Measurements from ENCODE around the gene SNRPB. TPM values are rescaled to one million over a fixed set of nuclear protein-coding genes. Genes with fewer than 3 reads are reported as not detected.

Gene SNRPB
- total and polyA plus RNA-seq, 2 of the 13 experiments (the other 11 are each of a cell fraction or from before 2014, with no cell fraction given) = 473 to 844 TPM

DNA sequence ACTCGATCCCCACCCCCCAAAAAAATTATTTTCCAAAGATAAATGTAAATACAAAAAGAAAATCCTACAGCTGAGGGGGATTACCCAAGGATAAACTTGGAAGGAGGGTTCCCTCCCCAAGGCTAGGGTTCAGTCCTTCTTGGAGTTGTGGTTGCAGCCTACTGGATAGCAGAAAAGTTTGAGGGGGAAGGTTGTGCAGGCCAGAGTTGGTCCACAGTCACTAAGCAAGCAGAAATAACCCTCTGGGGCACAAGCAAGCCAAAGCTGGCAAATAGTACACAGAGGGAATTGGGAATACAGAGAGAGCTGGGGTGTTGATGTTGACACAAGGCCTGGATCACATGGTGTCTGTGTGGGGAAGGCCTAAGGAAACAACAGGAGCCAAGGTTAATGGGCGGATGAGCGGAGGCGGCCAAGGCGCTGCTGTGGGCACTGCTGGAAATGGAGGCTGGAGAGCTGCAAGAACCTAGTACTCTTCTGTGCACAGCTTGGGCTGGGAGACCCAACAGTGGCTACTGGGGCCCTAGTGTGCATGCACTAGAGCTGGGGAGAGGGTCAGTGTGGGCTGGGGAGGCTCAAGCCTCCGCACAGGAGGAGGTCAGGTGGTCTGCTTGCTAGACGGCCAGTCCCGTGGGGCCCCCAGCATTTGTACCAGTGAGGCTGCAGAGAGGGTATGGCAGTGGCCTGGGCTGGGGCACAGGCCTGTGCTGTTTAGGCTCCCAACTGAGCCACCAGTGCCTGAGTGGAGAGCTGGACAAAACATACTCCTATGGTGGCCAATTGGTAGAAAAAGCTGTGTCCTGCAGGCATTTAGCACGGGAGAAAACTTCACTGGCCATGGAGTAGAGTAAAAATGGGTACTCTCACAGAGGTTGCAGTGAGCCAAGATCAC is 5.5 kb upstream of the SNRPB start (continued):
- TF ChIP-seq, protein P1, sequence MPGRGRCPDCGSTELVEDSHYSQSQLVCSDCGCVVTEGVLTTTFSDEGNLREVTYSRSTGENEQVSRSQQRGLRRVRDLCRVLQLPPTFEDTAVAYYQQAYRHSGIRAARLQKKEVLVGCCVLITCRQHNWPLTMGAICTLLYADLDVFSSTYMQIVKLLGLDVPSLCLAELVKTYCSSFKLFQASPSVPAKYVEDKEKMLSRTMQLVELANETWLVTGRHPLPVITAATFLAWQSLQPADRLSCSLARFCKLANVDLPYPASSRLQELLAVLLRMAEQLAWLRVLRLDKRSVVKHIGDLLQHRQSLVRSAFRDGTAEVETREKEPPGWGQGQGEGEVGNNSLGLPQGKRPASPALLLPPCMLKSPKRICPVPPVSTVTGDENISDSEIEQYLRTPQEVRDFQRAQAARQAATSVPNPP (CRISPR knock-in tag; IDR thresholded peaks at IDR 0.05) = no peak
- TF ChIP-seq, protein P2, sequence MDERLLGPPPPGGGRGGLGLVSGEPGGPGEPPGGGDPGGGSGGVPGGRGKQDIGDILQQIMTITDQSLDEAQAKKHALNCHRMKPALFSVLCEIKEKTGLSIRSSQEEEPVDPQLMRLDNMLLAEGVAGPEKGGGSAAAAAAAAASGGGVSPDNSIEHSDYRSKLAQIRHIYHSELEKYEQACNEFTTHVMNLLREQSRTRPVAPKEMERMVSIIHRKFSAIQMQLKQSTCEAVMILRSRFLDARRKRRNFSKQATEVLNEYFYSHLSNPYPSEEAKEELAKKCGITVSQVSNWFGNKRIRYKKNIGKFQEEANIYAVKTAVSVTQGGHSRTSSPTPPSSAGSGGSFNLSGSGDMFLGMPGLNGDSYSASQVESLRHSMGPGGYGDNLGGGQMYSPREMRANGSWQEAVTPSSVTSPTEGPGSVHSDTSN (CRISPR knock-in tag; IDR thresholded peaks at IDR 0.05) = no peak
- no peak for TF ChIP-seq ZNF207 (IDR thresholded peaks at IDR 0.05; ENCODE audit: borderline replicate concordance)
- no peak for TF ChIP-seq SRF (IDR thresholded peaks at IDR 0.05; ENCODE audit: low read depth, low read length)
- 0 out of 2 replicates have a peak, but pooled peaks have one; percentile 79 for TF ChIP-seq WIZ (CRISPR knock-in tag; IDR thresholded peaks at IDR 0.05)
- no peak for TF ChIP-seq ZNF33A (CRISPR knock-in tag; IDR thresholded peaks at IDR 0.05; ENCODE audit: borderline replicate concordance)
- TF ChIP-seq, protein P3, sequence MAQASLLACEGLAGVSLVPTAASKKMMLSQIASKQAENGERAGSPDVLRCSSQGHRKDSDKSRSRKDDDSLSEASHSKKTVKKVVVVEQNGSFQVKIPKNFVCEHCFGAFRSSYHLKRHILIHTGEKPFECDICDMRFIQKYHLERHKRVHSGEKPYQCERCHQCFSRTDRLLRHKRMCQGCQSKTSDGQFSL (CRISPR knock-in tag; IDR thresholded peaks at IDR 0.05) = 0 out of 2 replicates have a peak, but pooled peaks have one; percentile 20
- peak; percentile 72 for TF ChIP-seq KDM6A (CRISPR knock-in tag; IDR thresholded peaks at IDR 0.05; ENCODE audit: low read depth)
- peak; percentile 33; the same call in 1 of the 2 replicates for TF ChIP-seq MXD4 (CRISPR knock-in tag; IDR thresholded peaks at IDR 0.05)
- TF ChIP-seq KAT8 (CRISPR knock-in tag; IDR thresholded peaks at IDR 0.05) = peak; percentile 90
- TF ChIP-seq, protein P4, sequence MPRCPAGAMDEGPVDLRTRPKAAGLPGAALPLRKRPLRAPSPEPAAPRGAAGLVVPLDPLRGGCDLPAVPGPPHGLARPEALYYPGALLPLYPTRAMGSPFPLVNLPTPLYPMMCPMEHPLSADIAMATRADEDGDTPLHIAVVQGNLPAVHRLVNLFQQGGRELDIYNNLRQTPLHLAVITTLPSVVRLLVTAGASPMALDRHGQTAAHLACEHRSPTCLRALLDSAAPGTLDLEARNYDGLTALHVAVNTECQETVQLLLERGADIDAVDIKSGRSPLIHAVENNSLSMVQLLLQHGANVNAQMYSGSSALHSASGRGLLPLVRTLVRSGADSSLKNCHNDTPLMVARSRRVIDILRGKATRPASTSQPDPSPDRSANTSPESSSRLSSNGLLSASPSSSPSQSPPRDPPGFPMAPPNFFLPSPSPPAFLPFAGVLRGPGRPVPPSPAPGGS (CRISPR knock-in tag; IDR thresholded peaks at IDR 0.05) = peak; percentile 92
- TF ChIP-seq ZSCAN9 (CRISPR knock-in tag; IDR thresholded peaks at IDR 0.05; ENCODE audit: borderline replicate concordance) = peak; percentile 96
- peak; percentile 66; the same call in 1 of the 2 replicates for TF ChIP-seq RELA (CRISPR knock-in tag; IDR thresholded peaks at IDR 0.05)
- TF ChIP-seq KLF13 (CRISPR knock-in tag; IDR thresholded peaks at IDR 0.05) = no peak
- TF ChIP-seq MIXL1 (CRISPR knock-in tag; IDR thresholded peaks at IDR 0.05) = peak; percentile 92
- TF ChIP-seq TCF7L2 (IDR thresholded peaks at IDR 0.05; ENCODE audit: low read depth, low read length) = no peak
- TF ChIP-seq SRSF9 (IDR thresholded peaks at IDR 0.05; ENCODE audit: borderline replicate concordance, insufficient read depth, low read depth, low read length, poor library complexity, severe bottlenecking) = no peak
- no peak for TF ChIP-seq AGO2 (optimal IDR thresholded peaks at IDR 0.05; ENCODE audit: low read depth, low read length)
- no peak for TF ChIP-seq ARNT (IDR thresholded peaks at IDR 0.05)
- no peak for TF ChIP-seq POLR2G (IDR thresholded peaks at IDR 0.05; ENCODE audit: low read depth, low read length)
- TF ChIP-seq SATB2 (CRISPR knock-in tag; IDR thresholded peaks at IDR 0.05) = no peak
- no peak for TF ChIP-seq U2AF2 (IDR thresholded peaks at IDR 0.05; ENCODE audit: low read depth, low read length)
- peak; percentile 85; the same call in 1 of the 2 replicates for TF ChIP-seq HOXA3 (CRISPR knock-in tag; IDR thresholded peaks at IDR 0.05)
- TF ChIP-seq NONO (IDR thresholded peaks at IDR 0.05) = no peak
- peak; percentile 90 for TF ChIP-seq NONO (CRISPR knock-in tag; conservative IDR thresholded peaks at IDR 0.05)
- no peak for TF ChIP-seq ZNF451 (CRISPR knock-in tag; IDR thresholded peaks at IDR 0.05)
- TF ChIP-seq ZFP37 (CRISPR knock-in tag; IDR thresholded peaks at IDR 0.05; ENCODE audit: borderline replicate concordance) = peak; percentile 58; the same call in 1 of the 2 replicates
- TF ChIP-seq GPN1 (CRISPR knock-in tag; IDR thresholded peaks at IDR 0.05; ENCODE audit: borderline replicate concordance) = no peak
- TF ChIP-seq ZSCAN12 (CRISPR knock-in tag; IDR thresholded peaks at IDR 0.05) = 0 out of 2 replicates have a peak, but pooled peaks have one; percentile 25
